Measurements from ENCODE around the gene CCDC88B. TPM values are rescaled to one million over a fixed set of nuclear protein-coding genes. Genes with fewer than 3 reads are reported as not detected.

Gene CCDC88B
- total and polyA plus RNA-seq, 3 donors from 2014 or later: 16.6 to 28.5 (median 23.5) TPM

- intact Hi-C loops (cut with DNase I; ENCODE audit: low total_unique reads): no loop called here
- TF ChIP-seq CTCF (IDR thresholded peaks at IDR 0.05): no peak
- TF ChIP-seq POLR2A (IDR thresholded peaks at IDR 0.05): no peak
- WGBS, 2 donors: 78 to 98% methylated on average over 2 to 3 of the region's 3 CpGs
These were observed 51.8 kb downstream of the CCDC88B start for GRCh38 chr11:64391839-64392238.

GRCh38 chr11:64395545-64396078 lies 55.6 kb downstream of the CCDC88B start:
- Histone ChIP-seq H3K4me1 (peaks cover 9% of the 10 kb centered on the region), H3K9me3 (no peaks in the 10 kb centered on the region), H3K36me3 (ENCODE audit: low read depth, missing control alignments) (no peaks in the 10 kb centered on the region), H3K27ac (no peak overlapping the region), H3K4me3 (no peak overlapping the region), H3K27me3 (no peaks in the 10 kb centered on the region)
- DNase-seq: no peak
- no peak for TF ChIP-seq POLR2A (IDR thresholded peaks at IDR 0.05)
- TF ChIP-seq CTCF (IDR thresholded peaks at IDR 0.05): no peak
- intact Hi-C loops (cut with DNase I; ENCODE audit: low total_unique reads): no loop called here
- 54 to 68% methylated on average over 13 of the region's 13 CpGs for WGBS, 2 donors

More at GRCh38 chr11:64391839-64392238, 51.8 kb downstream of the CCDC88B start:
- H3K4me3 ChIP-seq: no peak overlapping the region
- no peaks in the 10 kb centered on the region for H3K9me3 ChIP-seq
- no peaks in the 10 kb centered on the region for H3K36me3 ChIP-seq (ENCODE audit: low read depth, missing control alignments)
- no peak overlapping the region for H3K27ac ChIP-seq
- H3K4me1 ChIP-seq: peaks cover 9% of the 10 kb centered on the region
- no peak for DNase-seq
- H3K27me3 ChIP-seq: no peaks in the 10 kb centered on the region

- no peak overlapping the region for H3K27ac ChIP-seq
- intact Hi-C loops (cut with DNase I; ENCODE audit: low total_unique reads): no loop called here
- no peak for TF ChIP-seq CTCF (IDR thresholded peaks at IDR 0.05)
- TF ChIP-seq POLR2A (IDR thresholded peaks at IDR 0.05): no peak
- 5 to 20% methylated on average over 12 to 15 of the region's 15 CpGs for WGBS, 2 donors
- no peak for DNase-seq
- peaks cover 9% of the 10 kb centered on the region for H3K4me1 ChIP-seq
- H3K9me3 ChIP-seq: no peaks in the 10 kb centered on the region
- no peaks in the 10 kb centered on the region for H3K27me3 ChIP-seq
- H3K4me3 ChIP-seq: no peak overlapping the region
- no peaks in the 10 kb centered on the region for H3K36me3 ChIP-seq (ENCODE audit: low read depth, missing control alignments)
These were observed 56.1 kb downstream of the CCDC88B start for GRCh38 chr11:64396079-64396591.

GRCh38 chr11:64400102-64400501 lies 60.1 kb downstream of the CCDC88B start:
- no peaks in the 10 kb centered on the region for H3K27me3 ChIP-seq
- H3K4me3 ChIP-seq: no peak overlapping the region
- H3K4me1 ChIP-seq: peaks cover 9% of the 10 kb centered on the region
- H3K36me3 ChIP-seq (ENCODE audit: low read depth, missing control alignments): no peaks in the 10 kb centered on the region
- no peak overlapping the region for H3K27ac ChIP-seq
- no peak for TF ChIP-seq CTCF (IDR thresholded peaks at IDR 0.05)
- TF ChIP-seq POLR2A (IDR thresholded peaks at IDR 0.05): no peak
- no peak for DNase-seq
- H3K9me3 ChIP-seq: no peaks in the 10 kb centered on the region
- intact Hi-C loops (cut with DNase I; ENCODE audit: low total_unique reads): no loop called here
- WGBS, 2 donors: 81 to 85% methylated on average over 2 to 6 of the region's 6 CpGs

GRCh38 chr11:64400667-64401066 lies 60.7 kb downstream of the CCDC88B start:
- TF ChIP-seq POLR2A (IDR thresholded peaks at IDR 0.05): no peak
- no peak for TF ChIP-seq CTCF (IDR thresholded peaks at IDR 0.05)
- no peaks in the 10 kb centered on the region for H3K36me3 ChIP-seq (ENCODE audit: low read depth, missing control alignments)
- no peaks in the 10 kb centered on the region for H3K27me3 ChIP-seq
- peaks cover 8% of the 10 kb centered on the region for H3K4me1 ChIP-seq
- intact Hi-C loops (cut with DNase I; ENCODE audit: low total_unique reads): no loop called here
- WGBS, 2 donors: 89 to 94% methylated on average over 3 of the region's 3 CpGs
- H3K9me3 ChIP-seq: no peaks in the 10 kb centered on the region
- H3K4me3 ChIP-seq: no peak overlapping the region
- DNase-seq: no peak
- H3K27ac ChIP-seq: no peak overlapping the region

All from testis (tissue), 3 donors.